ENCODE measurements around the gene RGL3.
A peak's percentile ranks its signal among the peaks of the same experiment; 100 is the strongest.
"Not testable (repeated sequence)": the region's sequence is repeated elsewhere in the genome, so short reads cannot be mapped to it uniquely, and the experiment has no call there.

RGL3 gene

DNA sequence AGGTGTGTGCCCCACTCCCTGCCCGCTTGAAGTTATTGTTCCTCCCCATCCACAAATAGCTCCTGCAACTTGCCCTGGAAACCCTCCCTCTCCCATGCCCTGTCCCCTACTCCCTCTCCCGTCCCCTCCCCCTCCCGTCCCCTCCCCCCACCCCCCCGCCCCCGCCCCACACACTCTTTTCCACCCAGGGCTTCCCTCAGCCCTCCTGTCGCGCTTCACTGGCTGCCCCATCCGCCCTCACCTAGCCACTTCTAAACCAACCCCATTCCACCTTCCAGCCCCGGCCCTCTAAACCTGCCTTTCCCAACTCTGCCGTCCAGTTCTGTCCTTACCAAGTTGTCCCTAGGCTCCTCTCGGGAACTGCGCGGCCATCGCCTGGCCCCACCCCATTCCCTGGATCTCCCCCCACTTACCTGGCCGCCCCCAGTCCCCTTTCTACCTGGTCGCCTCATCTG is 993 bp downstream of the RGL3 start:
- no peak for DNase-seq

DNA sequence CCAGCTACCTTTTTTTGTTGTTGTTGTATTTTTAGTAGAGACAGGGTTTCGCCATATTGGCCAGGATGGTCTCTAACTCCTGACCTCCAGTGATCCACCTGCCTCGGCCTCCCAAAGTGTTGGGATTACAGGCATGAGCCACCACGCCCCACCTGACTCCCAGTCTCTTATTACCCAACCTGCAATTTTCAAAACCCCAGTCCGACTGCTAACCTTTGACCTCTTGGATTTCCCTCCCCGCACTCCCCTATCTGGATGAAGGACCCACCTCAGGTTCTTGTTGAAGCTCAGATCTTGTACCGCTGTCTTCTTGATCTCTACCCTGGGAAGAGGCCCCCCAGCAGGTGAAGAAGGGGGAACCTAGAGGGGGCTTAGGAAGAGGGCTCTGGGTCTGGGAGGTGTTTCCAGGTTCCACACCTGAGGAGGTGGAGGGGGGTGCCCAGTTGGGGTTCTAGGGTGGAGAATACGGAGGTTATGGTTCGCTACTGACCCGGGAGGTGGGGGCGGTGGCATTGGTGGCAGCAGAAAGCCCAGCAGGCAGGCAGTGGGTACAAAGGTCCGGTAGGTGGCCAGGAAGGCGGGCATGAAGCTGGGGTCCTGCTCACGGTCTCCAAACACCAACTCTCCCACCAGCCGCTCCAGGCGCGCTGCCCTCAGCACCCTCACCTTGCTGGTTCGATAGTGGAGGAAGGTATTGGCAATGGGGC is 2.6 kb downstream of the RGL3 start:
- DNase-seq, result no peak

DNA sequence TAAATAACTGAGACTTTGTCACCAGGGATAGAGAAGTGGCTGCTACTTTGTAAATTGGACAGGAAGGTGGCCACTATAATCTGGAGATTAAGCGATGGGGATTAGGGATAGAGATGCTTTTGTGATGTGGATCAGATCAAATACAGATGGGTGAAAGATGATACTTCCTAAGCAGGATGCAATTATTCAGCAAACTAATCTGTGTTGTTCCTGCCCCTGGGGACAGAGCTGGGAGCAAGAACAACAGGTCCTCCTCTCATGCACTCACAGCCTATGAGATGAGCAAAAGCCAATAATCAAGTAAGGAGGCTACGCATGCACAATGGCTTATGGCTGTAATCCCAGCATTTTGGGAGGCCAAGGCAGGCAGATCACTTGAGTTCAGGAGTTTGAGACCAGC is 4.6 kb downstream of the RGL3 start:
- DNase-seq, result no peak

DNA sequence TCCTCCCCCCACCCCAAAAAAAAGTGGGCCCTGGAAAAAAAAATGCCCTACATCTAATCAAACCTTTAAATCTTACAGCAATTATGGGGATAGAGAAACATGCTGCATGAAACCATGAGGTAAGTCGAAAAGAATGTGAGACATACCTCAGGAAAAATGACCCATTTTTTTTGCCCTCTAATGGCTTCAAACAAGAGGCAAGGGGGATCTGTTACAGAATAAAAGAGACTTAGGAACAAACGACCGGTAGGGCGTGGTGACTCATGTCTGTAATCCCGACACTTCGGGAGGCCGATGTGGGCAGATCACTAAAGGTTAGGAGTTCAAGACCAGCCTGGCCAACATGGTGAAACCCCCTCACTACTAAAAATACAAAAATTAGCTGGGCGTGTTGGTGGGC is 8.4 kb downstream of the RGL3 start:
- DNase-seq, result no peak

DNA sequence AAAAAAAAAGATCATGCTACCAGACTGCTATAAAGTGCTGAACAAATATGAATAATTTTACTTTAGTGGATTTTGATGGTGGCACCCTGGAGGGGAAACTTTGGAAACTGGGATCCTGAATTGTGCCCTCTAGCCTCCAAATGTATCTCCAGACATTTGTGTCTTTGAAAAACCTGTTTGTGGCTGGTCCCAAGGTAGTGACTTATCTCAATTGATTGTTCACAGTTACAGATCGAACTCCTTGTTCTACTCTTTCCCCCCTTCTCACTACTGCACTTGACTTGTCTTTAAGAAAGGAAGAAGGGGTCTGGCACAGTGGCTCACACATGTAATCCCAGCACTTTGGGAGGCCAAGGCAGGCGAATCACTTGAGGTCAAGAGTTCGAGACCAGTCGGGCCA is 10.5 kb downstream of the RGL3 start:
- DNase-seq, result no peak

DNA sequence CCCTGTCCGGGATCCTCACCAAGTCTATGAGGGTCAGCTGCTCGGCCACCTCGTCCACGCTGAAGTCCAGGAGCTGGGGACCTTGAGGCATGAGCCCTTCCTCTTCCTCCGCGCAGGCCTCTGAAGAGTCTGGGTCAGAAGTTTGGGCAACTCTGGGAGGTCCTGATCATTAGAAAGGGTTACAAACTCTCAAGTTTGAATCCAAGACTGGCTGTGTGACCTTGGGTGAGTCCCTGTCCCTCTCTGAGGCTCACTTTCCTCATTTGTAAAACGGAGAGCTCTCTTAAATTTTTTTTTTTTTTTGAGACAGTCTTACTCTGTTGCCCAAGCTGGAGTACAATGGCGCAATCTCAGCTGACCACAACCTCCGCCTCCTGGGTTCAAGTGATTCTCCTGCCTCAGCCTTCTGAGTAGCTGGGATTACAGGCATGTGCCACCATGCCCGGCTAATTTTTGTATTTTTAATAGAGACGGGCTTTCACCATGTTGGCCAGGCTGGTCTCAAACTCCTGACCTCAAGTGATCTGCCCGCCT is 12.3 kb downstream of the RGL3 start:
- DNase-seq, result not testable (repeated sequence)

DNA sequence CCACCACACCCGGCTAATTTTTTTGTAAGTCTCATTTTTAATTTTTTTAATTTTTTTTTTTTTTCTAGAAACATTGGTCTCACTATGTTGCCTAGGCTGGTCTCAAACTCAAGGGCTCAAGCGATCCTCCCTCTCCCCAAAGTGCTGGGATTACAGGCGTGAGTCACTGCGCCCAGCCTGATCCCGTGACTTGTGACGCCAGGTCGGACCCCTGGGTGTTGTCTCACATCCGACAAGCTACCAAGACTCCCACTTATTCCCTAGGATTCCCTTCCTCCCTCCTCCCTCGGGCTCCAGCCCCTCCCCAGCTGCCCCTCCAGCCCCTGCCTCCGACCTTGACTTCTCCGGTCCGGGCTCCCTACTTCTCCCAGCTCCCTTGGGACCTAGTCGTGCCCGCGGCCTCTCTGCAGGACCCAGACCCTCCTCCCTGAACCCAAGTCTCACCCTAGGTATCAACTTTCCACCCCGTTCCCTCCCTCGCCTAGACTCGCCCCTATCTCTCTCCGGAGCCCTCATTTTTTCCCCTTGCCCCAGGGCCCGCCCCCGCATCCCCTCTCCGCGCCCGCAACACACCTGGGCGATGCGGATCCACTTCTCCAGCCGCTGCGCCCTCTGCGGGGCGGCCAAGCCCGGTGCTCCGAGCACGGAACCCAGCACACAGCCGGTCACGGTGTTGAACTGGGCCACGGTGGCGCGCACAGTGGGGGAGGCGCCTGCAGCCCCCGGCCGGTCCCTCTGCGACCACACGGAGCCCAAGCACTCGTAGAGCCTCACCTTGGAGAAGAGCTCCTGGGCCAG is 13.1 kb downstream of the RGL3 start:
- DNase-seq, result no peak

DNA sequence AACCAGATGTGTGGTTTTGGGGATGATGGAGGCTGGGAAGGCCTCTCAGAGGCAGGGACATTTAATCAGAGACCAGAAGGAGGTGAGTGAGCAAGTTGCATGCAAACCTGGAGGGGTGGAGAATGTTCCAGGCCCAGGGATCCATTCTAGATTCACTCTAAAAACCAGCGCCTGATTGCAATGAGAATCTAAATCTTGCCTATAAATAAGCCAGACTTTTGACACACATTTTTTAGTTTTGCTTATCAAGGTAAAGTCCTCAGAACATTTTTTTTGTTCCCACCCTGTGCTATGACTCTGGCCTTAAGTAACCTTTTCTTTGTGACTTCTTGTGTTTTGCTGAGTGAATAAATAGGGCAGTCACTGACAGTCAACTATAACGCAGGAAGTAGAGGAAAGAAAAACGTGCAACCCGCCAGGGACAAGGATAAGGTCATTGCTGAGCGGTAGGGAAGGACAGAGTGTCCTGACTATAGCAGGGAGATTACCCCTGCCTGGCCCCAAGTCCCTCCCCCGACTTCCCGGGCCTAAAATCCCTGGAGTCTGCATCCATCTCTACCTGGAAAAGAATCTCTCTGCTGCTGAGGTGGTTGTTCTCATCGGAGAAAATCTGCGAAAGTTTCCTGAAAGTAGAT is 14.4 kb downstream of the RGL3 start:
- no peak for DNase-seq

DNA sequence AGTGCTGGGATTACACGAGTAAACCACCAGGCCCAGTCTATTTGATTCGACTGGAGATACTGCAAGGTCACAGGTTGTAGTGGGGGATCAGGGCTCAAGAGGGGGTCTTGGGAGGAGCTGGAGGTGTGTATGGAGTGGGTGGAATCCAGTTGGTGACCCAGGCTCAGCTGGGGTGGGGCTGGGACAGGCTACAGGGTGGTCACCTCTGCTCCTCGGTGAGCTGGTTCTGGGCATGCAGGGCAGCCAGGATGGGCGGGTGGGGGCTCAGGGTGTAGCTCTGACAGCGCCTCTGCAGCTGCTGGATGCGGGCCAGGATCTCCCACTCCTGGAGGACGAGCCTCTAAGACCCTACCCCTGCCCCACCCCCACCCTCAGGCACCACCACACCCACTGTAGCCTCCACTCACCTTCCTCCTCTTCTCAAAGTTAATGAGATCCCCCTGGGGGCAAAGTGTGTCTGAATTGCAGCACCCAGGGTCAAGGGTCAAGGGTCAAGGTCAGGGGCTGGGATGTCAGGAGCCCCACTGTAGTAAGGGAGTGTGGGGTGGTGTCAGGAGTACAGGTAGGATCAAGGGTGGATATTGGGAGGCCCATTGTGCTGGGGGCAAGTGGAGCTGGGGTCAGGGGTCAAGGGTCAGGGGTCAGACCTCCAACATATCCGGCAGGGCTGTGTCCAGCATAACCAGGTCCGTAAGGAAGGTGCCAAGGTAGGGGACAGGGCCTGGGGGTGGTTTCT is 17.1 kb downstream of the RGL3 start:
- no peak for DNase-seq

DNA sequence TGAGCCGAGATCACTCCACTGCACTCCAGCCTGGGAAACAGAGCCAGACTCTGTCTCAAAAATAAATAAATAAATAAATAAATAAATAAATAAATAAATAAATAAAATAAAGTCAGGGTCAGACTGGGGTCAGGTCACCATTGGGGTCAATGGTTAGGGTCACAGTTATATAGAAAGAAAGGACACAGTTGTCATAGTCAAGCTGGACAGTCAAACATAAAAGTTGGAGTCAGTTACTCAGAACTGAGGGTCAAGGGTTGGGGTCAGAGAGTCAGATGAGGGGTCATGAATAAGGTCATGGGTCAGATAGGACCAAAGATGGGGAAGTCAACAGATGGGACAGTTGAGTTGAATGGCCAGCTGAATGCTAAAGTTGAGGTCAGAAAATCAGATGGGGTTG is 18.3 kb downstream of the RGL3 start:
- no peak for DNase-seq

DNA sequence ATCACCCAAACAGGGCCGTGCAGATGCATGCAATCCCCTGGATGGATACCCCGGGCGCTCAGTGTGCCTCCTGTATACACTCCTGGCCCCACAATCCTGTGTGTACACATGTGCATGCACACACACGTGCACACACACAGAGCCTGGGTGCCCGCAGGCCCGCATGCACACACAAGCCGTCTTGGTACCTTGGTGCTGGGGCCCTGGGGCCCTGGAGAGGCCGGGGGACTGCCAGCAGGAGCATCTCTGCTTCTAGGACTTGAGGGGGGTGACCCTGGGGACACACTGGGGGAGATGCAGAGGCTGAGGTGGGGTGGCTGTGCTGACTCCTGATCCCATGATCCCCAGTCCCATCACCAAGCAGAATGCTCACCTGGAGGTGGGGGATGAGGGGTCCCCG is 19.4 kb downstream of the RGL3 start:
- no peak for DNase-seq

DNA sequence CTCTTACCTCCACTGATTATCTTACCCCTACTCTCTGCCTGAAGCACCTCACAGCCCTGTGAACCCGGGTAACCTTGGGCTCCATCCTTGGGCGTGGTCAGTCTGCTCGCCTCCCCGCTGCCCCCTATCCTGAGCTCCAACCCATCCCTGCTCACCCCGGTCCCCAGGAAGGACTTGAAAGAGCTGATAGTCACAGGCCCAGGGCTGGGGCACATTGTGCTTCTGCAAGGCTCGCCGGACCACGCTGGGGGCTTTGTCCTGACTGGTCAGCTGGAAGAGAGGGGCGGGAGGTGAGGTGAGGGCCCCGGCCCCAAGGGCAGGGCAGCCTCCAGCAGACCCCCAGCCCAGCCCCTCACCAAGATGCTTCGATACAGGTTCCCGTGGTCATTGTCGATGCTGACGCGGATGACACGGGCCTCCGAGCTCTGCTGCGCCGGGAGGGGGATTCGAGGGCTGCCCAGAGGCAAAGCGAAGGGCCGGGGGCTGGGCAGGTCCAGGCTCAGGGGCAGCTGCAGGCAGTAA is 22.0 kb downstream of the RGL3 start:
- DNase-seq, result no peak

DNA sequence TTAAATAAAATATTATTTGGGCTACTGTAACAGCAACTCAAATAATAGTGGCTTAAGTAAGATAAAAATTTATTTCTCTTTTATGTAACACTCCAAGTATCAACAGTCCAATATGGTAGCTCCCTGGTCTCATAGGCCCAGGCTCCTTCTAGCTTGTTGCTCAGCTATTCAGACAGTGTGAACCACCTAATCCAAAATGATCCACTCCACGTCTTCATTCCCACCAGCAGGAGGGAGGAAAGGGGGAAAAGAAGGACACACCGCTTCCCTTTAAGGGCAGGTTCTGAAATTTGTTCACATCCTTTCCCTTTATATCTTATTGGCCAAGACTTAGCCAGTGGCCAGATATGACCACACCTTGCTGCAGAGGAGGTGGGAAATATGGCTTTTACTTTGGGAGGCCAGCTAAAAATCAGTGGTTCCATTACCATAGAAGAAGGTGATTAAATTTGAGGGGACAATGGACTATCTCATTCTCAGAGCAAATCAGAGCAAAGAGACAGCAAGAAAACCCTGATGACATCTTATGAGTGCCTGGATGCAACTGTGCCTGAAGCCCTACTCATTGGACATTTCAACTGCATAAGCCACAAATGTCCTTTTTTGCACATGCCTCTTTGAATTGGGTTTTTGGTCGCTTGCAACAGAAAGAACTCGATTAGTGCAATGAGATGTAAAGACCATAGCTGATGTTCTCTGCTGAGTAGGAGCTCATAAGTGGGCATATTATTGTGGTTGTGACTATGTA is 28.0 kb downstream of the RGL3 start:
- DNase-seq, result no peak

DNA sequence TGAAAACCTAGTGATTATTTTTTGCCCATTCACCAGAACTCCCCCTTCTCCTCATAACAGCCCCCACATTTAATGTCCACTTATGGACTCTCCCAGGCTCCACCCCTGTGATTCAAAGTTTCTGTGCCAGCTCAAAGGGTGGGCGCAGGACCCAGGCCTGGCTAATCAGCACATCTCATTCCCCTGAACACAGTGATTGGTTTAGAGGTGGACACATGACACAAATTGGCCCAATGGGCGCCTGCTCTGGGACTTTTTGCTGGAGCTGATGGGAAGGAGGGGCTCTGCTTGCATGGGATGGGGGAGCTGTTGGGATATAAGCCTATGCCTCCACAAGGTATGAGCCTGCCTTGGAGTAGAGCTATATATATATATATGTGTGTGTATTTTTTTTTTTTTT is 28.8 kb downstream of the RGL3 start:
- DNase-seq, result no peak

DNA sequence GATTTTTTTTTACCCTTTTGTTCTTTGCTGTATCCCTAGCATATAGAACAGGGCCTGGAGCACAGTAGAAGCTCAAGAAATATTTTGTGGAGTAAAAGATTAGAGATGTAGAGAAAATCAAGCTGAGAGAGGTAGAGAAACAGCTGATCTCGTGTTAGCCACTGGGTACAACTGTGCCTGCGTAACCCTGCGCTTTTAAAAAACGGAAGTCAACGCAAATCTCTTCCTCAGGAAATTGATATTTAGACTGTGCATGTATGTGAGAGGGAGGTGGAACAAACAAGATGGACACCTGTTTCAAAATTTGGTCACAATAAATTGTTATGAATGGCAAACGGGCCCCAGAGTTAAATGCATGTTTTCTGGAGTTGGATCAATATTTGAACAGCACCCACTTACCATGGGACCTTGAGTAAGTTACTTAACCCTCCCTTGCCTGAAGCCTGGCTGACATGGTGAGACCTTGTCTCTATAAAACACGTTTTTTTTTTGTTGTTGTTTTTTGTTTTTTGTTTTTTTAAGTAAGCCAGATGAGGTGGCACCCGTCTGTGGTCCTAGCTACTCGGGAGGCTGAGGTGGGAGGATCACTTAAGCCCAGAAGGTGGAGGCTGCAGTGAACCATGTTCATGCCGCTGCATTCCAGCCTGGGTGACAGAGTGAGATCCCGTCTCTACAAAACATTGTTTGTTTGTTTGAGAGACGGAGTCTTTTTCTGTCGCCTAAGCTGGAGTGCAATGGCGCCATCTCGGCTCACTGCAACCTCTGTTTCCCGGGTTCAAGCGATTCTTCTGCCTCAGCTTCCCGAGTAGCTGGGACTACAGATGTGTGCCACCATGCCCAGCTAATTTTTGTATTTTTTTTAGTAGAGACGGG is 31.7 kb downstream of the RGL3 start:
- no peak for DNase-seq

DNA sequence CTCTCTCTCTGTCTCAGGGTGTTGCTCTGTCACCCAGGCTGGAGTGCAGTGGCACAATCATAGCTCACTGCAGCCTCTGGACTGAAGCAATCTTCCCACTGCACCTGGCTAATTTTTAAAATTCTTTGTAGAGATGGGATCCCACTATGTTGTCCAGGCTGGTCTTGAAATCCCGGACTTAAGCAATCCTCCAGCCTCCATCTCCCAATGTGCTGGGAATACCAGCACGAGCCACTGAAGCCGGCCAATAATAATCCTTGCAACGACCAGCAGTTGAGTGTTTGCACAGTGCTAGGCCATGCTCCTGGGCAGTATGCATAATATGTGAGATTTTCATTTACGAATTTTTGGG is 34.4 kb downstream of the RGL3 start:
- DNase-seq, result no peak

DNA sequence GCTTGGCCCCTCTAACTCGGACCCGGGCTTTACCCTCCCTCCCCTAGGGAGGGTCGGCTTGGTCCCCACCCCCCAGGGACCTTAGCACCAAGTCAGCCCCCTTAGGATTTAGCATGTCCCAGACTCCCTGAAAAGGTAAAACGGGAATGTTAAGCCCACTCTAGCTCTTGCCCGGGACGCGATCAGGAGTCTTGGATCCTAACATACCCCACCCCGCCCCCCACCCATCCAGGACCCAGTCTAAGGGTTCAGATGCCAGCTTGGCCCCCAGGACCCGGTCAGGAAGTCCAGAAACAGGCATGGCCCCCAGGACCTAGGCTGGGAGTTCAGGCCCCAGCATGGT is 35.4 kb downstream of the RGL3 start:
- no peak for DNase-seq

DNA sequence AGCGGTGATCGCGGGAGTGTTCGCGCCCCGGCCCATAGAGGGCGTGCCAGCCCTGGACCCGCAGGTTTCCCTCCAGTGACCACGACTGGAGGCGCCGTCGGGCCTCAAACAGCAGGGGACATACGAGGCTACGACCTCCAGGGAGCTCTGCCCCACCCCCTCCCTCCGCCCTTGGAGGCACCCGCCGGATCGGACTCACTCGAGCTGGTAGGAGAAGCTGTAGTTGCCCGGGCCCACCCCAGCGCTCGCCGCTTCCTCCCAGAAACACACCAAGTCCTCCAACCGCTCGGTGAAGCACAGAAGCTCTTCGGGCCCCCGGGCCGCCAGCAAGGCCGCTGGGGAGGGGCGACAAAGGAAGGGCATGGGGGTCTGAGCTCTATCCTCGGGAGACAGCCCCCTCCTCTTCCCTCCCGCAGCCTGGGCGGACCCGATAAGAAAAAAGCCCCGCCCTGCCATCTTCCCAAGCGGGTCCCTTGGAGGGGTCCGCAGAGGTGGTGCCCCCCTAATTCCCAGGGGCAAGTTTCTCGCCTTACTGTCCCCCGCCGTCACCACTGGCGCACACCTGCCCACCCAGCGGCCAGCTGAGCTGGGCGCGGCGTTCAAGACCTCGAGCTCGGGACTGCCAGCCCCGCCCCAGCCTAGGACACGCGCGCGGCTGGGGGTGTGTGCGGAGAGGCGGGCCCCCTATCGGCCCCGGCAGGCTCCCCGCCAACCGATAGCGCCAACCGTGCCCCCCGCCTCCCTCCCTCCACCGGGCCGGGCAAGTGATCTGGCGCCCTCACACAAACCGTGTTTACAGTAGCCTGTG is 36.0 kb downstream of the RGL3 start:
- DNase-seq, result no peak

DNA sequence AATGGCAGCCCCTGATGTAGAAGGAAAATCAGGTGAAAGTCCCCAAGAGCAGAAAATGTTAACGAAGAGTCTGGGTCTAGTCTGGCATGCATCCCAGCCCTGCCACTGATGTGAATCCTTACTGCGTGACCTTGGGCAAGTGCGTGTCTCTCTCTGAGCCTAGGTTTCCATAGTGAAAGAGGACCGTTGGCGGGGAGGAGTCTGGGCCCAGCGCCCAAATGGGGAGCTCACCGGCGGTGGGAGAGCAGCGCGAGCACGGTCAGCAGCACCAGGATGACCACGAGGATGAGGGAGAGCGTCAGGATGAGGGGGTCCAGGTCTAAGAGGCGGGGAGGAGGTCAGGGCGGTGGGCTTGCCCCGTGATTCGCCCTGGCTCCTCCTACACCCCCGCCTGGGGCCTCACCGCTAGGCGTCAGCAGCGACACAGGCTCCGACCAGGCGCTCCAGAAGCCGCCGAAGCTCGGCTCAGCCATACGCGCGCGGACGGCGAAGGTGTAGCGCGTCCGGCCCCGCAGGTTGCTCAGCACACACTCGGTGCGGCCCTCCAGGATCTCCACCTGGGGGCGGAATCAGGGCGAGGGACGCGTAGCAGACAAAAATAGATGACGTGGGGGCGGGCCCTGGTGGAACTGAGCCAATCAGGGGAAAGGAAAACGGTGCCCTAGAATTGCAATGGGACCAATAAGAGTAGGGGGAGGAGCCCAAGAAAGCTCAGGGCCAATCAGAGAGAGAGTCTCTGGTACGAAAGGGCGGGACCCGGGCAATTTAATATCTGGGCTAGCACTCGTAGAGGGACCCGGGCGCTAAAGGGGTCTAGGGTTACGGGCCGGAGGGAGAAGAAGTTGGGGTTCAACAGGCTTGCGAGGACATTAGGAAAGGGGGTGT is 38.2 kb downstream of the RGL3 start:
- peak; percentile 97 for DNase-seq

All from SHP77 treated with DMSO at 0.1 percent for 48 hours (cell line).